HG02852 (cell line): ENCODE data around the gene IL3RA.

ENCODE experiments used
- ATAC-seq: cut with Tn5 transposase; IDR thresholded peaks from one replicate; pipeline ENCODE4 v1.9.1; 2021; ENCODE audit warnings: mild to moderate bottlenecking, moderate library complexity; ENCODE audit not compliant: unreplicated experiment

IL3RA gene

DNA sequence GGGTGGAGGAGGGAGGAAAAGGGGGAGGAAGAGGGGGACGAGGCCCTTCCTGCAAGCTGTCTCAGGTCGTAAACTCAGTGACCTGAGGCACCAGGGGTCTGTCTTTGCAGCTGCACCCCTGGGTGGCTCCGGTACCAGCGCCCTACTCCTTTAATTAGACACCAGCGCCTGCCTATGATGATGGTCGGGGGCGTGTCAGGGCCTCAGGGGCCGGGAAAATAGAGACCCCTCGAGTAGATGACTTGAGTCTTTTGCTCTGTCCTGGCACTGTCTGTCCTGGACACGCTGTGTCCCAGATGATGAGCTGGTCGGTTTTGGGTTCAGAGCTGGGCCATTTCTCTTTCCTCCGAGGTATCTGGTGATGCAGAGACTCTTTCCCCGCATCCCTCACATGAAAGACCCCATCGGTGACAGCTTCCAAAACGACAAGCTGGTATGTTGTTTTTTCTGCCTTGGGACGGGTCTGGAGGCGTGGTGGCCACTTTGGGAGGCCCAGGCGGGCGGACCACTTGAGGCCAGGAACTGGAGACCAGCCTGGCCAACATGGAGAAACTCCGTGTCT lies 44.2 kb downstream of the IL3RA start:
- no peak for ATAC-seq

GRCh38 chrX:1384658-1385252 lies 48.2 kb downstream of the IL3RA start:
- ATAC-seq, result no peak

- ATAC-seq, result no peak
These were observed 49.0 kb downstream of the IL3RA start for GRCh38 chrX:1385253-1386223.

DNA sequence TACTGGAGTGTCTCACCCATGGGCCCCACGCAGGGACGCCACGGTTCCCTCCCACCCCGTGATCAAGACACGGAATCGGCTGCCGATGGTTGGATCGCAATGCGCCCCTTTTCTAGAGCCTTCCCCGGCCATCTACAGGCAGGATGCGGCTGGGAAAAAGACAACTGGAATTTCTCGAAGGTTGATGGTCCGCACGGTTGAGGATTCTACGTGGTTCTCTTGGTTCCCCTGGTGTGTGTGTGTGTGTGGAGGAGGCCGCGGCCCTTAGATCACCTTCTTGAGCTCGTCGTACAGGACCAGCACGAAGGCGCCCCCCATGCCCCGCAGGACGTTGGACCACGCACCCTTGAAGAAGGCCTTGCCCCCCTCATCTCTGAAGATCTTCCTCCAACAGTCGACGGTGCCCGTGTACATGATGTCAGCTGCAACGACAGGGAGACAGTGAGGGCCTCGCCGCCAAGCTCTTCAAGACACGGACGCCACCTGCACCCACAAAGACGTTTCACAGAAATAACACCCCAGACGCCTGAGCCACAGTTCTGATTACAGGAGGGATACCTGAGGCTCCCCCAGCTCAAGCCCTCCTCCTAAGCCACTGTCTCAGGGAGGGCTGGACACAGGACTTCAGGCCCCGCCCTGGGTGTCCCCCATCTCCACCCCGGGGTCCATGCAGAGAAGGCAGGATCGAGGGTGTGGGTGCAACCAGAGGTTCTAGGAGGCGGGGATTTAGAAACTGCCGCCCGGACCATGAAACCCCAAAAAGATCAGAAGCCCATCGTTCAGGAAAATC lies 49.9 kb downstream of the IL3RA start:
- no peak for ATAC-seq

GRCh38 chrX:1387141-1387776 lies 50.7 kb downstream of the IL3RA start:
- no peak for ATAC-seq

DNA sequence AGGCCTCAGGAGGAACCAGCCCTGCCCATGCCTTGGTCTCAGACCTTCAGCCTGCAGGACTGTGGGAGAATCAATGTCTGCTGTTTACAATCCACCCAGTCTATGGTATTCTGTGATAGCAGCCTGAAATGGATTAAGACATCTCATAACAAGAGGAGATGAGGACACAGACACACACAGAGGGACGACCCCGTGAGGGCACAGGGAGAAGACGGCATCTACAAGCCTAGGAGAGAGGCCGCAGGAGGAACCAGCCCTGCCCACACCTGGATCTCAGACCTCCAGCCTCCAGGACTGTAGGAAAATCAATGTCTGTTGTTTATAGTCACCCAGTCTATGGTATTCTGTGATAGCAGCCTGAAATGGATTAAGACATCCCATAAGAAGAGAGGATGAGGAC lies 52.1 kb downstream of the IL3RA start:
- ATAC-seq, result no peak

DNA sequence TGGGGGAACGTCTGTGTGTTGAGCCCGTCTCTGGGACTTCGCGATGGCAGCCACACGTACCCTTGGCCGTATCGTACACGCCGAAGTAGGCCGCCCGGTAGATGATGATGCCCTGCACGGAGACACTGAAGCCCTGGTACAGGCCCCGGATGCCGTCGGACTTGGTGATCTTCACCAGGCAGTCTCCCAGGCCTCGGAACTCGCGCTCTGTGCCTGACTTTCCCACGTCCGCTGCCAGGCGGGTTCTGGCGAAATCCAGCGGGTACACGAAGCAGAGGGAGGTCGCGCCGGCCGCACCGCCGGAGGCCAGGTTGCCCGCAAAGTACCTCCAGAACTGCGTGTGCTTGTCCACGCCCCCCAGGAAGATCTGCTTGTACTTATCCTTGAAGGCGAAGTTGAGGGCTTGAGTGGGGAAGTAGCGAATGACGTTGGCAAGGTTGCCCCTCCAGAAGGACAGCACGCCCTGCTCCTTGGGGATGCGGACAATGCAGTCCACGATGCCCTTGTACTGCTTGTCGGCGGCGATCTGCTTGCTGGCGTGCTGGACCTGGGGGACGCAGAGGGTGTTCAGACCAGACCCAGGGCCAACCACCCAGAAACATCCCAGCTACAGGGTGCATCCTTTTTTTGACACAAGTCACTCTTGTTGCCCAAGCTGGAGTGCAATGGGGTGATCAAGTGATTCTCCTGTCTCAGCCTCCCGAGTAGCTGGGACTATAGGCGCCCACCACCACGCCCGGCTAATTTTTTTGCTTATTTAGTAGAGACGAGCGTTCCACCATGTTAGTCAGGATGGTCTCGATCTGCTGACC lies 52.8 kb downstream of the IL3RA start:
- no peak for ATAC-seq

- no peak for ATAC-seq
These were observed 53.4 kb downstream of the IL3RA start for GRCh38 chrX:1389993-1390285.

- ATAC-seq, result no peak
These were observed 54.2 kb downstream of the IL3RA start for GRCh38 chrX:1390621-1391369.

GRCh38 chrX:1391370-1391706 lies 54.8 kb downstream of the IL3RA start:
- no peak for ATAC-seq

GRCh38 chrX:1391707-1392375 lies 55.3 kb downstream of the IL3RA start, which contains the start of gene SLC25A6:
TSS of gene SLC25A6 (minus strand) at chrX:1392113. CDS start at chrX:1392009, 104 bp downstream.
- peak; percentile 92 for ATAC-seq

- ATAC-seq, result peak; percentile 33
These were observed 55.9 kb downstream of the IL3RA start for GRCh38 chrX:1392376-1393068.

GRCh38 chrX:1393871-1394615 lies 57.5 kb downstream of the IL3RA start:
- ATAC-seq, result no peak

- no peak for ATAC-seq
These were observed 58.3 kb downstream of the IL3RA start for GRCh38 chrX:1394731-1395501.

DNA sequence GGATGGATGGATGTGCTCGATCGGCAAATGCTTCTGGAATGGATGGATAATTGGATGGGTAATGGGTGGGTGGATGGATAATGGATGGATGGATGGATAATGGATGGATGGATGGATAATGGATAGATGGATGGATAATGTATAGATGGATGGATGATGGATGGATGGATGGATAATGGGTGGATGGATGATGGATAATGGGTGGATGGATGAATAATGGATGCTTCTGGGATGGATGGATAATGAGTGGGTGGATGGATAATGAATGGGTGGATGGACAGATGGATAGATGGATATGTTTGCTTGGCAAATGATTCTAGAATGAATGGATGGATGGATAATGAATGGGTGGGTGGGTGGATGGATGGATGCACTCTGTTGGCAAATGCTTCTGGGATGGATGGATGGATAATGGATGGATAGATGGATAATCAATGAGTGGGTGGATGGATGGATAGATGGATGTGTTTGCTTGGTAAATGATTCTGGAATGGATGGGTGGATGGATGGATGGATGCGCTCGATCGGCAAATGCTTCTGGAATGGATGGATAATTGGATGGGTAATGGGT lies 59.1 kb downstream of the IL3RA start:
- ATAC-seq, result no peak

- no peak for ATAC-seq
These were observed 60.4 kb downstream of the IL3RA start for GRCh38 chrX:1397001-1397400.
